HG03103 (cell line): ENCODE results near the gene USP30.
"Not testable (repeated sequence)": the region's sequence is repeated elsewhere in the genome, so short reads cannot be mapped to it uniquely, and the experiment has no call there.

Experiments
- ATAC-seq: cut with Tn5 transposase; IDR thresholded peaks from one replicate; pipeline ENCODE4 v1.9.1; 2021; ENCODE audit warnings: low read depth; ENCODE audit not compliant: unreplicated experiment

Gene USP30

GRCh38 chr12:109049794-109050193 is 2.6 kb upstream of the USP30 start:
- not testable (repeated sequence) for ATAC-seq

DNA sequence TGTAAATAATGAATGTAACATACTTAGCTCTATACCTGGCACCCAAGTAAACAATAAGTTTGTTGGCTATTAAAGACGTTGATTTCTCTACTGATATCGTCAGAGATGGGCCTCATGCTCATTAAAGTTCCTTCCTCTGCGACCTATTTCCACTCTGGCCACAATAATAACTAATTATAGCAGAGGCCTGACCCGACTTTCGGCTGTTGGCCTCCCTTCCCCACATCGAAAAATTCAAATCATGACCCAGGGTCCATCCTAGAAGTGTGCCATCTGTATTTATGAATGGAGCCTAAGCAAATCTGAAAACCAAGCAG is 321 bp upstream of the USP30 start:
- no peak for ATAC-seq

- no peak for ATAC-seq
These were observed 1.2 kb downstream of the USP30 start for GRCh38 chr12:109053382-109054123.

DNA sequence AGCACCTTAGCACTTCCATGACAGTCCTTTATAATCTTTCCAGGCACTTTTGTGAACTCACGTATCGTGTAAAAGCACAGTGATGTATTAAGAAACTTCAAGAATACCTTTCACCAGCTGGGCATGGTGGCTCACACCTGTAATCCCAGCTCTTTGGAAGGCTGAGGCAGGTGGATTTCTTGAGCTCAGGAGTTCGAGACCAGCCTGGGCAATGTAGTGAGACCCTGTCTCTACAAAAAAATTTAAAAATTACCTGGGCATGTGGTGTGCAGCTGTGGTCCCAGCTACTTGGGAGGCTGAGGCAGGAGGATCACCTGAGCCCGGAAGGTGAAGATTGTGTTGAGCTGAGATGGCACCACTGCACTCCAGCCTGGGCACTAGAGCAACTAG is 1.7 kb downstream of the USP30 start:
- ATAC-seq, result not testable (repeated sequence)

DNA sequence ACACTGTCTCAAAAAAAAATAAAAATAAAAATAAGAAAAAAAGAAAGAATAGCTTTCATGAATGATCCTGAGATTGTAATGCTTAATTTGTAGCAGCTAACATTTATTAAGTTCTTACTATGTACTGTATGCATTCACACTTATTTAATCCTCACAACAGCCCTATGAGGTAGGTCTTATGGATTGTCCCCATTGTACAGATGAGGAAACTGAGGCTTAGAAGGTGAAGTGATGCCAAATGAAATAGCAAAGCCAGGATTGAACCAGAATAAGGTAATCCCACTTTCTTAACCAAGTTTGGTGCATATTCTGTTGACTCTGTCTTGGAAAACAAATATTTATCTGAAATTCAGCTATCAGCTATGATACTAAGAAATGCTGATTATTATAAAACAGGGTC is 2.1 kb downstream of the USP30 start:
- ATAC-seq, result no peak

GRCh38 chr12:109056891-109057290 is 4.5 kb downstream of the USP30 start:
- ATAC-seq, result no peak

DNA sequence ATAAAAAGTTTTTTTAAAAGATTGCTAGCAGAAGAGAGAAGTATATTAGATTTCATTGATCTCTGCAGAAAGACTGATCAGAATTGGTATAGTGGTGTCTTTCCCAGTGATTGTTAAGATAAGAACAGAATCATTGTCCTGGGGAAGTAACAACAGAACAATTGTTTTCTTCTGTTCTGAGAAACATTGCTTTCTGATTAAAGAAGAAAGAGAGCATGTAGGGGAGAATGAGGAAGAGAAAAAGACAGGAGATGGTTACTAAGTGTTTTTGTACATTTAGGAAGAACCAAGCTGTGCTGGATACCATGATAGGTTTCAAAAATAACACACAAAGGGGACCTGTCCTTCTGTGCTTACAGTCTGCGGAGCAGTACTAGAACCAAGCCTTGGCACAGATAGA is 5.0 kb downstream of the USP30 start:
- no peak for ATAC-seq

GRCh38 chr12:109058773-109059172 is 6.4 kb downstream of the USP30 start:
- no peak for ATAC-seq

- no peak for ATAC-seq
These were observed 11.8 kb downstream of the USP30 start for GRCh38 chr12:109064143-109064542.

GRCh38 chr12:109065154-109065852 is 12.9 kb downstream of the USP30 start:
- ATAC-seq, result no peak

DNA sequence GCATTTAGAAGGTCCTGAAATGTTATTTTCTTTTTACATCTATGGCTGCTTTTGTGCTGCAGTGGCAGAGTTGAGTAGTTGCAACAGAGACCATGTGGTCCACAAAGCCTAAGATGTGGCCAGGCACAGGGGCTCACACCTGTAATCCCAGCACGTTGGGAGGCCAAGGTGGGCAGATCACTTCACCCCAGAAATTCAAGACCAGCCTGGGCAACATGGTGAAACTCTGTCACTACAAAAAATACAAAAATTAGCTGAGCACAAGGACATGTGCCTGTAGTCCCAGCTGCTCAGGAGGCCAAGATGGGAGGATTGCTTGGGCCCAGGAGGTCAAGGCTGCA is 13.4 kb downstream of the USP30 start:
- no peak for ATAC-seq

- ATAC-seq, result no peak
These were observed 17.2 kb downstream of the USP30 start for GRCh38 chr12:109069307-109070271.

GRCh38 chr12:109074866-109075265 is 22.5 kb downstream of the USP30 start:
- no peak for ATAC-seq

GRCh38 chr12:109082751-109083150 is 30.4 kb downstream of the USP30 start:
- ATAC-seq, result no peak

- ATAC-seq, result no peak
These were observed 32.0 kb downstream of the USP30 start for GRCh38 chr12:109084425-109084824.

DNA sequence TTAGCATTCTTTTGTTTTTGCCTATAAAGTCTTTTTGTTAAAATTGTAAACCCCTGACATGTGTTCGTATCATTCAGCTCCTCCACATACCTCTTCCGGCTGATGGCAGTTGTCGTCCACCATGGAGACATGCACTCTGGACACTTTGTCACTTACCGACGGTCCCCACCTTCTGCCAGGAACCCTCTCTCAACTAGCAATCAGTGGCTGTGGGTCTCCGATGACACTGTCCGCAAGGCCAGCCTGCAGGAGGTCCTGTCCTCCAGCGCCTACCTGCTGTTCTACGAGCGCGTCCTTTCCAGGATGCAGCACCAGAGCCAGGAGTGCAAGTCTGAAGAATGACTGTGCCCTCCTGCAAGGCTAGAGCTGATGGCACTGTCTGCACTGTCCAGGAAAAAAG is 33.2 kb downstream of the USP30 start:
- ATAC-seq, result no peak

GRCh38 chr12:109087250-109087649 is 34.9 kb downstream of the USP30 start:
- no peak for ATAC-seq

DNA sequence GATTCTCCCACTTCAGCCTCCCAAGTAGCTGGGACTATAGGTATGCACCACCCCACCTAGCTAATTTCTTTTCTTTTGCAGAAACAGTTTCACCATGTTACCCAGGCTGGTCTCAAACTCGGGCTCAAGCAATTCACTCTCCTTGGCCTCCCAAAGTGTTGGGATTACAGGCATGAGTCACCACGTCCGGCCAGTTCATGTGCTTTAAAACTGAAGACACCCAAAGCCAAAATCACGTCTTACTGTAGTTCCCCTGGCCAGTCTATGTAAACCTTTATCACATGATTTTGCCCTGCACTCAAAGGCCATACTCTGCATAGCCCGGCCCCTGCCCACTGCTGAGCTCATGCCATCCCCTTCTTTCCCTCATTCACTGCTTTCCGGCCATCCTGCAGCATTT is 36.4 kb downstream of the USP30 start:
- no peak for ATAC-seq

- no peak for ATAC-seq
These were observed 37.3 kb downstream of the USP30 start for GRCh38 chr12:109089683-109090082.

DNA sequence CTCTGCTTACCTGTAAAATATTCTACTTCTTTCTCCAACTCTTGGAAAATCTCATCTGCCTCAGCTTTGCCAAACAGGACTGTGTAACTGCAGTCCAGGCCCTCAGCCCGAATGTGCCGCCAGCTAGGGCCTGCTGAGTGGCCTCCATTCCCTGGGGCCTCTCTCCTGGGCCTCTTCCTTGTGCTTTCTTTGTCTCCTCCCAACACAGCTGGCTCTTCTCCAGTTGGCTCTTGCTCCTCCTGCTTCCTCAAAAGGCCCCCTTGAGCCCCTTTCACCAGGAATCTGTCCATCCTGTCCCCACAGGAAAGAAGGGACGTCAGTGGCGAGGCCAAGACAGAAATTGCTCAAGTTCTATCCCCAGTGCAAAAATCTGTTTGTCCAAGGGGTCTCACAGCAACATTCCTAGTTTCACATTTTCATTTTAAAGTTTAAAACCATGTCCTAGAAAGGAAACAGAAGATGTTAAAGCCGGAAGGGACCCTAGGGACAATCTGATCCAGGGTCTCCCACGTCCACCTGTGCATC is 40.2 kb downstream of the USP30 start:
- no peak for ATAC-seq
